OCI-LY3 (cell line): ENCODE measurements around the gene FMNL1.

ENCODE experiments used
- EZH2phosphoT487 ChIP-seq: fragments of 200-600 bp; shearing (Covaris generic); IDR thresholded peaks from 2 replicates; pipeline ENCODE4 v1.6.1; 2018; ENCODE audit warnings: antibody characterized with exemption, mixed run types, low read depth
- TF ChIP-seq, protein P1 (sequence below): fragments of 200-600, 300-600 bp; sonication (generic); IDR thresholded peaks from 2 replicates; pipeline ENCODE4 v1.5.1; 2014; ENCODE audit warnings: antibody characterized with exemption, low read length, low read depth

- TF ChIP-seq, protein P1, sequence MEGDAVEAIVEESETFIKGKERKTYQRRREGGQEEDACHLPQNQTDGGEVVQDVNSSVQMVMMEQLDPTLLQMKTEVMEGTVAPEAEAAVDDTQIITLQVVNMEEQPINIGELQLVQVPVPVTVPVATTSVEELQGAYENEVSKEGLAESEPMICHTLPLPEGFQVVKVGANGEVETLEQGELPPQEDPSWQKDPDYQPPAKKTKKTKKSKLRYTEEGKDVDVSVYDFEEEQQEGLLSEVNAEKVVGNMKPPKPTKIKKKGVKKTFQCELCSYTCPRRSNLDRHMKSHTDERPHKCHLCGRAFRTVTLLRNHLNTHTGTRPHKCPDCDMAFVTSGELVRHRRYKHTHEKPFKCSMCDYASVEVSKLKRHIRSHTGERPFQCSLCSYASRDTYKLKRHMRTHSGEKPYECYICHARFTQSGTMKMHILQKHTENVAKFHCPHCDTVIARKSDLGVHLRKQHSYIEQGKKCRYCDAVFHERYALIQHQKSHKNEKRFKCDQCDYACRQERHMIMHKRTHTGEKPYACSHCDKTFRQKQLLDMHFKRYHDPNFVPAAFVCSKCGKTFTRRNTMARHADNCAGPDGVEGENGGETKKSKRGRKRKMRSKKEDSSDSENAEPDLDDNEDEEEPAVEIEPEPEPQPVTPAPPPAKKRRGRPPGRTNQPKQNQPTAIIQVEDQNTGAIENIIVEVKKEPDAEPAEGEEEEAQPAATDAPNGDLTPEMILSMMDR = no peak
- no peak for TF ChIP-seq EZH2phosphoT487
These were observed 44.1 kb upstream of the FMNL1 start for GRCh38 chr17:45177563-45177962.
